ENCODE results near the gene CDH23.

The CDH23 gene

DNA sequence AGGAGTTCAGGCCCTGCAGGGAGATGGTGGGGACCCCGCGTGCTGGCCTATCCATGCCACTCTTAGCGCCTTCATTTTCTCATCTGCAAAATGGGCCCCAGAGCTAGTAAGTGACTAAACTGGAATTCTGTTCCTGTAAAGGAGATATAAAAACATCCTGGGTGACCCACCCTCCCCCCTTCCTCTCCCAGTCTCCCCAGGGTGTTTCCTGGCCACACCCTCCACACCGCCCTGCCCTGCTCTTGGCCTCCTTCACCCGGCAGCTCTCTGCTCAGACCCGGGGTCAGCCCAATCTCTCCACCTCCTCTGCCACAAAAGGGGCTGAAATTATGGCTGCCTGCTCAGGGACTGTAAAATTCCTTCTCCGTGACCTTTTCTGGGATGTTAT is 252.2 kb downstream of the CDH23 start:
- TF ChIP-seq GATA3 (IDR thresholded peaks at IDR 0.05; ENCODE audit: low read depth, low read length) (no peak), GATA2 (IDR thresholded peaks at IDR 0.05; ENCODE audit: low read depth, low read length) (no peak)

DNA sequence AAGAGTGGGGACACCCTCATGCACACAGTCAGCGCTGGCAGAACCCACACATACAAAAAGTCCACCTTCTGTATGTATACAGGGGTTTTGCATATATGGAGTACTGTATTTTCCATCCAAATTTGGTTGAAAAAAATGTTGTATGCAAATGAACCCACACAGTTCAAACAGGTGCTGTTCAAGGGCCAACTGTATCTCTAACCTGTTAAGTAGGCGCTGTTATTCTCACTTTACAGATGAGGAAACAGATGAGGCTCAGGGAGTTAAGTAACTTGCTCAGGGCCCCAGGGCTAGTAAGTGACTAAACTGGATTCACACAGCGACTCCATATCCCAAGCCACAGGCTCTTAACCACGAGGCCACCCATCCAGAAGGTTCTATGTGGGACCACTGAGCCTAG is 252.9 kb downstream of the CDH23 start:
- TF ChIP-seq GATA3 (IDR thresholded peaks at IDR 0.05; ENCODE audit: low read depth, low read length) (no peak), GATA2 (IDR thresholded peaks at IDR 0.05; ENCODE audit: low read depth, low read length) (no peak)

DNA sequence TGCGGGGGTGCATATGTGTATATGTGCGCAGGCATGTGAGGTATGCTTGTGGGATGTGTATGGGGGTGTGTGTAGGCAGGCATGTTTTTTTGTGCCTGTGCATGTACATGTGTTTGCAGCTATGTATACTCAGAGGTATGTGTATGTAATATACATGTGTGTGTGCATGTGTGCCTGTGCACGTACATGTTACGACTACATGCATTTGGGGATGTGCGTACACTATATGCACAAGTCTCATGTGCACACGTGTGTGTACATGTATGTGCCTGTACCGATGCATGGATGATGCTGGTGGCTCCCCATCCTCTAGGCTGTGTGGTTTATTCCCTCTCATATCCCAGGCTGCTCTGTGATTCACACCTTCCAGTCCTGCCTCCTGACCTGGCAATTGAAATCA is 253.7 kb downstream of the CDH23 start:
- TF ChIP-seq GATA3 (IDR thresholded peaks at IDR 0.05; ENCODE audit: low read depth, low read length) (no peak), GATA2 (IDR thresholded peaks at IDR 0.05; ENCODE audit: low read depth, low read length) (no peak)

DNA sequence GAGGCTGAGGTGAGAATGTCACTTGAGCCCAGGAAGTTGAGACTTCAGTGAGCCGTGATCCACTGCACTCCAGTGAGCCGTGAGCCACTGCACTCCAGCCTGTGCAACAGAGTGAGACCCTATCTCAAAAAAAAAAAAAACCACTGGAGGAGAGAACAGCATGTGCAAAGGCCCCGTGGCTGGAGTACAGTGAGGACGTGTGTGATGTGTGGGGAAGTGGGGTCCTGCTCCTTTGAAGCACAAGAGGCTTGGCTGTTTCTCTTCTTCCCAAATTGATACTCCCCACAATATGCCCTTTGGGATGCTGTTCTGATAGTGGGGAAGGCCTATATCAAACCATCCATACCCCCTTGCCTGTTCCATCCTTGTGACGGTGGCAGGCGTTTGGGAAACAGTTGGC is 254.7 kb downstream of the CDH23 start:
- TF ChIP-seq GATA3 (IDR thresholded peaks at IDR 0.05; ENCODE audit: low read depth, low read length) (no peak), GATA2 (IDR thresholded peaks at IDR 0.05; ENCODE audit: low read depth, low read length) (no peak)

DNA sequence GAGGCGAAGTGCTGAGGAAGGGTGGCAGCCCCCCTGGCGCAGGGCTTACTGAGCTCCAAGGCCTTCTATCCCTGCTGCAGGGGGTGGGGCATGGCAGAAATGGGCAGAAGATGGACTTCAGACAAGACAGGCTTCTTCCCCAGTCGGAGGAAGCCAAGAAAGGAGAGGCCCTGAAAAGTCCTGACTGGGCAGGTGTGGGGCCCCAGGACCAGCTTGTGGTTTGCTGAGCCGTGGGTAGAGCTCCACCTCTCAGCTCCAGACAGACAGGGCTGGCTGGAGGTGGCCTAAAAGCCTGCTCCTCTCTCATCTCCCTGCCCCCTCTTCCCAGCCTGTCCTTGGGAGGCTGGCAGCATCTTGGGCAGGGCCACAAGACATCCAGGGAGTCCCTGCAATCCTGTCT is 255.2 kb downstream of the CDH23 start:
- TF ChIP-seq GATA2 (IDR thresholded peaks at IDR 0.05; ENCODE audit: low read depth, low read length), result no peak
- no peak for TF ChIP-seq GATA3 (IDR thresholded peaks at IDR 0.05; ENCODE audit: low read depth, low read length)

GRCh38 chr10:71653044-71653443 is 256.3 kb downstream of the CDH23 start:
- TF ChIP-seq GATA2 (IDR thresholded peaks at IDR 0.05; ENCODE audit: low read depth, low read length) (no peak), GATA3 (IDR thresholded peaks at IDR 0.05; ENCODE audit: low read depth, low read length) (no peak)

- no peak for TF ChIP-seq GATA3 (IDR thresholded peaks at IDR 0.05; ENCODE audit: low read depth, low read length)
- TF ChIP-seq GATA2 (IDR thresholded peaks at IDR 0.05; ENCODE audit: low read depth, low read length), result no peak
These were observed 259.5 kb downstream of the CDH23 start for GRCh38 chr10:71656220-71656619.

- no peak for TF ChIP-seq GATA3 (IDR thresholded peaks at IDR 0.05; ENCODE audit: low read depth, low read length)
- peak; percentile 36; the same call in 1 of the 2 replicates for TF ChIP-seq GATA2 (IDR thresholded peaks at IDR 0.05; ENCODE audit: low read depth, low read length)
These were observed 261.1 kb downstream of the CDH23 start for GRCh38 chr10:71657604-71658466.

DNA sequence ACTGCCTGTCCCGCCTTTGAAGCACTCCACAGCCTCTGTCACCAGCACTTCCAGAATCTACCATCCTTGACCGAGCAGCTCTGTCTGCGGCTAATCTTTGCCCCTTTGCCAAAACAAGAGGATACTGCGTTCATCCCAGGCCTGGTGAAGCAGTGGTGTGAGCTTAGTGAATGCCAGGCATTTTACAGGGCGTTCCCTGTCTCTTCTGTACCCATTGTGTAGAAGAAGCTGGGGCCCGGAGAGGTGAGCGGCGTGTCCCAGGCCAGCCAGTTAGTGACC is 261.7 kb downstream of the CDH23 start:
- TF ChIP-seq GATA2 (IDR thresholded peaks at IDR 0.05; ENCODE audit: low read depth, low read length), result no peak
- TF ChIP-seq GATA3 (IDR thresholded peaks at IDR 0.05; ENCODE audit: low read depth, low read length), result no peak

- TF ChIP-seq GATA3 (IDR thresholded peaks at IDR 0.05; ENCODE audit: low read depth, low read length) (no peak), GATA2 (IDR thresholded peaks at IDR 0.05; ENCODE audit: low read depth, low read length) (peak; percentile 81)
These were observed 262.5 kb downstream of the CDH23 start for GRCh38 chr10:71659111-71659634.

GRCh38 chr10:71659737-71660136 is 263.0 kb downstream of the CDH23 start:
- TF ChIP-seq GATA3 (IDR thresholded peaks at IDR 0.05; ENCODE audit: low read depth, low read length), result no peak
- TF ChIP-seq GATA2 (IDR thresholded peaks at IDR 0.05; ENCODE audit: low read depth, low read length), result no peak

- TF ChIP-seq GATA2 (IDR thresholded peaks at IDR 0.05; ENCODE audit: low read depth, low read length) (no peak), GATA3 (IDR thresholded peaks at IDR 0.05; ENCODE audit: low read depth, low read length) (no peak)
These were observed 263.6 kb downstream of the CDH23 start for GRCh38 chr10:71660313-71660712.

- no peak for TF ChIP-seq GATA3 (IDR thresholded peaks at IDR 0.05; ENCODE audit: low read depth, low read length)
- TF ChIP-seq GATA2 (IDR thresholded peaks at IDR 0.05; ENCODE audit: low read depth, low read length), result no peak
These were observed 264.4 kb downstream of the CDH23 start for GRCh38 chr10:71661060-71661622.

DNA sequence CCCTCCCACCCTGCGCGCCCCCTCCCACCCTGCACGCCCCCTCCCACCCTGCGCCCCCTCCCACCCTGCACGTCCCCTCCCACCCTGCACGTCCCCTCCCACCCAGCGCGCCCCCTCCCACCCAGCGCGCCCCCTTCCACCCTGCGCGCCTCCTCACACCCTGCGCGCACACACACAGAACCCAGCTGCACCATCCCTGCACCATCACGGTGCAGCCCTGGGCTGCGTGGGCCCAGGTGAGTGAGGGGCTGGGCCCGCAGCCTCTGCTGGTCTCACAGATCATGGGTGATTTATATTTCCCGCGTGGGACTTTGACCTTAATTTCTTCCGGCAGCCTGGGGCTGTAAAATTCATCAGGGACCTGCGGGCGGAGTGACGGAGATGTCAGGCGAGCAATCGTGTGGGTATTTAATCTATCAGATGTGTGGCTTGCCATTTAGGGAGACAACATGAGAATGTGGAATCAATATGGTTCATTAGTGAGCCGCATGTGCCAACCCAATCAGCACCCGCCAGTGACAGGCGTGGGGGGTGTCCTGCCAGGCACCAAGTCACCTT is 265.1 kb downstream of the CDH23 start:
- TF ChIP-seq GATA2 (IDR thresholded peaks at IDR 0.05; ENCODE audit: low read depth, low read length) (no peak), GATA3 (IDR thresholded peaks at IDR 0.05; ENCODE audit: low read depth, low read length) (no peak)

DNA sequence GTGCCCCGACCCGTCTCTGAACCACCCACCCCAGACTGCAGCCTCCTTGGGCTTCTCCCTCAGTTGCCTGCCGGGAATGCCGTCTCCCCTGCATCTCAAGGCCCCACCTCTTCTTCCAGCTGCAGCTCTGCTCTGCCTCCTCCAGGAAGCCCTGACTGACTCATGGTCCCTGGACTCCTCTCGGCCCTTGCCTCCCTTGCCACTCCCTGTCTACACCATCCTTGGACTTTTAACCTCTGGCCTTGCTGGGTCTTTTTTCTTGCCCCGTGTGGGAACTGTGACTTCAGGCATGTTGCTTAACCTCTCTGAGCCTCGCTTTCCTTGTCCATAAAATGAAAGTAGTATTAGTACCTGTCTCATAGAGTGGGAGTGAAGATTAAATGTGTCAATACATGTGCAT is 266.6 kb downstream of the CDH23 start:
- TF ChIP-seq GATA2 (IDR thresholded peaks at IDR 0.05; ENCODE audit: low read depth, low read length) (no peak), GATA3 (IDR thresholded peaks at IDR 0.05; ENCODE audit: low read depth, low read length) (no peak)

All from SH-SY5Y (cell line).